HK-2 (cell line): ENCODE measurements around the gene EGFR.
A peak's percentile ranks its signal among the peaks of the same experiment; 100 is the strongest.

ENCODE experiments used
- DNase-seq: peaks from one replicate; pipeline ENCODE4 v3.0.0-alpha.2; 2018; ENCODE audit not compliant: unreplicated experiment

EGFR gene

DNA sequence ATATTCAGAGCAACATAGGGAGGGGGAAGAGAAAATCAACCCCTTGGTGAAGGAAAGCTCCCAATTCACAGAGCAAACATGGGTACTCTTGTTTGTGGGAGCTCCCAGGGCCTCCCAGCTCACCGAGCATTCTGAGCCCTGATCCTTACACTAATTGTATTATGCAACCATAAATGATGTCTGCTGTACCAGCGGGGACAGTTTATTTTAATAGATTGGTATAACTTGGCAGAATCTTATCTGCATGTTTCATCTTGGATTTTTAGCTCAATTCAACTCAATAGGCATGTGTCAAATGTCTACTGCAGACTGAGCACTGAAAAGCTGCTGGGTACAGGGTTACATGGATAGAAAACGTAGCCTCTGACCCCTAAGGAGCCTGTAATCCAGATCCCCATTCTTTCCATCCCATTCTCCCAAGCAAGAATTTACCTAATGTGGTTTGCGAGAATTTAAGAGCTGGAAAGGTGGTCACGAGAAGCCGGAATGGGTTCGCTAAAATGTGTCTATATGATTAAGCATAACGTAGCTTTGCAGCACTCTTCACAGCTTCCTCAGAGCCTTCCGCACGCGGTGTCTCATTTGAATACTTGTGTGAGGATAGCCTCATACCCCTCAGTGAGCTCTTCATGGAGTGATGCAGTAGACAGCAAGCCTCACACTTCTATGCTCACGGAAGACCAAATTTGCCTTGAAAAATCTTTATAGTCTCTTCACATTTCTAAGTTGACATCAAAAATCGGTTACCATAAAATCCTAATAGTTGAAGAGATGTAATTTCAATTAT, 18.3 kb downstream of the EGFR start:
- DNase-seq, result no peak

DNA sequence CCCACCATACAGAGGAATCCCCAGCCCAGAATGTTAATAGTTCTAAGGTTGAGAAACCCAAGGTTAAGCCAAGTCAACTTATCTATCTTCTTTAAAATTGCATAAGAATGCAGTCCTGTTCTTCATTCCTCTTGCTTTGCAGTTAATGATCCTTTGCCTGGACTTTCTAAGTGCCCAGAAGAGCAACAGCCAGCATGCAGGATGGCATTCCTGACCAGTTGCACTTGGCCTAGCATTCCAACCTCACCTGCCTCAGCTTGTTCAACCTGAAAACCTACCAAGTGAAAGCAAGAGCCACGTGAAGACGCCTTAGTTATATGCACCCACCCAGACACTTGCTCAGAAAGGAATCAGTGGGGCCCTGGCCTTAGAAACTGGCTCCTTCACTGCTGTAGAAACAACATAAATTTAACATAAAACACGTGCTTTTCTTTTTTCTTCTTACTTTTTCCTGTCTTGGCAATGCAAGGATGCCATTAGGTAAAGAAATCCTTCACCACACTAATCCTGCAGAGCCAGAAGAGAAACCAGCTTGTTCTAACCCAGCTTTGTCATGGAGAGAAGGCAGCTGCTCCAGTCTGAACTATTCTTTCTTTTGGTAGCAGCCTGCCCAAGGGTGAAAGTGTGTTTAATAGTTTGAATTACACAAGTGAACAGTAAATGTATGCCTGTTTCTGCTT, 25.0 kb downstream of the EGFR start:
- DNase-seq, result no peak

DNA sequence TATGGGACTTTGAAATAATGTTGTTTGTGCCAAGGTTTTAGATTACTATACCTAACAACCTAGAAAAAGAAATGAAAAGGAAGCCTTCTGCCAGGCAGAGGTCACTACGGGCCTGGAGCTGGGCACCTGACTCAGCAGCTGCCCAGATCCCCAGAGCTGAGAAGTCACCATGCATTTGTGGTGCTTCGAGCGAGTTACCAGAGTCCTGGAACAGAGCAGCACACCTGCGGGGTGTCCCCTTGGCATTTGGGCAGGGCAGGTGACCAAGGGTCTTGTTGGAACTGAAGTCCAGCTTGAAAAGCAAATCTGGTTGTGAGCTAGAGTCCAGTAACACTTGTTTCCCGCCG, 25.5 kb downstream of the EGFR start:
- no peak for DNase-seq

DNA sequence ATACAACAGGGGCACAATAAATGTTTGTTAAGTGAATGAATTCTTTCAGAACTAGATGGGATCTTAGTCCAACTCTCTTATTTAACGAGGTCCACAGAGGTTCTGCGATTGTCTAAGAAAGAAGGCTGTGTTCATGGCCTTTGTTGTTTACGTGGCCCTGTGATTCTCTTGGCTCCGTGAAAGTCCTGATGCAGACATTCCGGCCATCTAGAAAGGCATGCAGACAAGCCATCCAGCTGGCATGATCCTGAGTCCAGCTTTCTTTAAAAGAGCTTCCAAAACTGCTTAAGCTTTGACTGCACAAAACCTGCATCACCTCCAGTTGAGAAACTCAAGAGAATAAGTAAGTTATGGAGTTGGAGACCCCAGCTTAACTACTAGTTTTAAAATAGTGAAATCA, 26.0 kb downstream of the EGFR start:
- no peak for DNase-seq

DNA sequence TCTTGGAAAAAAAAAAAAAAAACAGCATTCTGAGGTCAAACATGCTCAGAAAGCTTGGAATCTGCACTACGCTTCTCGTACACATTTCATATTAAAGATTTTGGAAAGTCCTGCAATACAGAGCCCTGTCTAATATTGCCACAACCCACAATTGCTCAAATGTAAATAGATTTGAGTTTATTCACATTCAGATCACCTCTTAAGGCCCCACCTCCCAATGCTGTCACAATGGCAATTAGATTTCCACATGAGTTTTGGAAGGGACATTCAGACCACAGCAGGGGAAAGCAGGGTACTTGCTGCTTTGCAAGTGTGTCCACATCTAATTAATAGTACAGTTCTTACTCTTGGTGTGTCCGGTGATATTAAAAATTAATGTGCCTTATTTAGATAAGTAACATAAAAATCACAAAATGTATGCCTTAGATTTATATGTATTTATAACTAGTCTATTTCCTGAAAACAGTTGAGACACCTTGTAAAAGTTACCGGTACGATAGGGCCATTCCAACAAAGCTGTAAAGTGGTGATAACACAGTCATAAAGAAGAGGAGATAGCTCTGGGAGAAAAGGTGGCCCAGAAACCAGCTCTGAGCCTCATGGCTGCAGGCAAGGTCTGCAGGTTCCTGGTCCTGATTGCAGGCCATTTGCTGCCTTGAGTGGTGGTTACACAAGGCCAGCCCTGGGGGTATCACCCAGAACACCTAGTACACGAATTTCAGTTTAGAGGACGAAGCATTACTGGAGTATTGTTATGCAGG, 27.9 kb downstream of the EGFR start:
- no peak for DNase-seq

DNA sequence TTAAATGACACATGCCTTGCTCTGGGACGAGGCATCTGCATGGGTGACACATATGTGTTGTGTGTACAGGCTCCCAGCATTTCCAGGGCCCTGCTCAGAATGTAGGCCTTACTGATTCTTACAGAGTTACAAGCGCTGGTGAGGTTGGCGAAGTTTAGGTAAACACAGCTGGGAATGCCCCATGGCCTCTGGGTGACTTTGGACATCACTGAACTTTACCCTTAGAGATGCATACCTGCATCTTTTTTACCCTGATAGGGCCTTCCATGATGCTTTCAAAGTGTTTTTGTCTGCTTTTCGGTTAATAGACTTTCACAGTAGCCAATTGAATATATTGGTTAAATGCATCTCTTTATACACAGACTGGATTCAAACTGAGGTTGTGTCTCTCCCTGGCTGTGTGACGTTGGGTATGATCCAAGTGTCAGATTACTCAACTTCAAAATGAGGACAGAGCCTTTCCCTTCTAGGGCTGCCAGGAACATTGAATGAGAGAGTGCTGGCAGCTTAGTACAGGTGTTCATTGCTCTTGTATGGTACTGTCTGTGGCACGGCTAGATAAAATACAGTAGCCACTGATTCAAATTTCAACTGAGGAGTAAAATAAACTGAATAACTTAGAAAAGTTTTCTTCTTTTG, 29.5 kb downstream of the EGFR start:
- DNase-seq, result no peak

DNA sequence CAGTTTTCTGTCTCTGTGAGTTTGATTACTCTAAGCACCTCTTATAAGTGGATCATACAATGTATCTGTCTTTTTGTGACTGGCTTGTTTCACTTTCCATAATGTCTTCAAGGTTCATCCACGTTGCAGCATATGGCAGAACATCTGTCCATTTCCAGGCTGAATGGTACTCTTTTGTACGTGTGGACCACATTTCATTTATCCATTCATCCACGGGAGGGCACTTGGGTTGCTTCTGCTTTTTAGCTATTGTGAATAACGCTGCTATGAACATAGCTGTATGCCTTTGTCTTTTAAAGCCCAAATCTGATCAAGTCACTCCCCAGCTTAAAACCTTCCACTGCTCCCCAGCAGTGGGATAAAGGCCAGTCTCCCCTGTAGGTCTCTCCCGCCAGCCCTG, 31.5 kb downstream of the EGFR start:
- no peak for DNase-seq

DNA sequence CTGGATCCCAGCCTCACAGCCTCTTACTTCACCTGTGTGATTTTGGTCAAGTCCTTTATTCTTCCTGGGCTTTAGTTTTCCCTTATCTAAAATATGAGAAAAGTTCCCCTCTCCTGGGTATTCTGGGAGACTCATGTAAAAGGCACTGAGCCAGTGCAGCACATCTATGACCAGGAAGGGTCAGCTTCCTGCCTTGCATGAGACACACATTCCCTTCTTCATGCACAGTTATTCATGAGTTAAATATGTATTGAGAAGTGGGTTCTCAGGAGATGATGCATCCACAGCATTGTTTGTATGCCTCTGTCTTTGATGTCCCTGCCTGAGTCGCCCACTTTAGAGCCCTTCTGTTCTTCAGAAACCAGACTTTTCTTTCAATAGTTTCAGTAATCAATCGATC, 33.3 kb downstream of the EGFR start:
- DNase-seq, result no peak

DNA sequence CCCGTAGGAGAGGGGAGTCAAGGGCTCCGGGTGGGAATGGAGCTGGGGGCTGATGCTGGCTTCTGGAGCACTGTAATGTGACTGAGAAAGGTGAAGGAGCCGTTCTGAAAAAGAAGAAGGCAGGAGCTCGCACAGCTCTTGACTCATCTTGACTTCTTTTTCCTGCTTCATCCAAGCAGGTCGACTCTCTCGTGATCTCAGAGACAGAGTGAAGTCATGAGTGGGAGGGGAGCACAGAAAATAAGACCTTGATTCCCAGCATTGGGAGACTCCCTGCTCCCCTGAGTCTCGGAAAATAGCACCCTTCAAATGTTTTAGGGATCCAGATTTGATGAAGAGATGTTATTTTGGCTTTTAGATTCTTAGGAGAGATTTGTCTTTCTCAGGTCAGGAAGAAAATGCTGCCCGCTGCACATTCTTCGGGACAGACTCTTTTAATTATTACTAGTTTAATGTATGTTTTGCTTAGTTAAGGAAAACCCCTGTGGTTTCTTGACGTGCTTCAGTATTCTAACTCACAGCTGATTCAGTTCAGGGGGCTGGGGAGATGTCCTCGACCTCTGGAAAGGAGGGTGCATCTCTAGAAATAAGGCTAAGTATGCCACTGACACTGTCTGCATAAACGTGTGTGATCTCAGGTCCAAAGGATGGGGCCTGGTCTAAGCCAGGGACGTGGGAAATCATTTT, 34.1 kb downstream of the EGFR start:
- DNase-seq, result peak; percentile 38

DNA sequence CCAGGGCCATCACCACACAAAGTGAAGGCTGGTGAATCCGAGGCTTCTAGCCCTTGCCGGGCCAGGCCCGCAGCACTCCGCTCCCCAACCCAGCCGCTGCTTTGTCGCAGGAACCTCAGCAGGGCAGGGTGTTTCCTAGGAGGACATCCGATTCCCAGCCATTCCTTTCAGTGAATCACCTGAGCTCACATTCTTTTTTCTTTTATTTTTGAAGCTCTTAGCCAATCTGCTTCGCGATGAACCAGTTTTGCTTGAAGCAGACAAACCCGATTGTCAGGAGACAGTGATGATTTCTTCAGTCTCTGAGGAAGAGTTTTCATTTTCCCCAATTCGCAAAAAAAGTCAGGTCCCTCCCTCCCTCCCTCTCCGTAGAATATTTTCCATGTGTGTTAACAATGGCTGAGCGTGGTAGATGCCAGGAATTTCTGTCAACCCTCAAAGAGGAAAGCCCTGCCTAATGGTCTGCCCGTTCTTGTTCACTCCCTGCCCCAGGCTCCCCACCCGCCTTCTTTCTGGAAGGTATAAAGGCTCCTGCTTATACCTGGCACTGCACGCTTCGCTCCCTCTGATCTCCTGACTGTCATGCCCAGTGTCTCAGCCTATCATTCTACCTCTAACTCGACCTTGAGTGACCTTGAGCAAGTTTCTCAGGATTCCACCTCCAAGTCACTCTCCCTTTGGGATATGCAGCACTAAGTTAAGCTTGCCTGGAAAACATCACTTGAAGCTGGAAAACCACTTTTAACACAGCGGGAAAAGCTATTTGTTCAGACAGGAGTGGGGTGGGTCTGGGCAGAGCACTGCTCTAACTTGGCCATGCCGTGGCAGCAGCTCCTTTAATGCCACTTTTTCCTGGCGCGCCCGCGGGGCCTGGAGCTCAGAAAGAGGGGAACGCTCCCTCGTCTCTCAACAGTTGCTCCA, 35.1 kb downstream of the EGFR start:
- DNase-seq, result no peak

DNA sequence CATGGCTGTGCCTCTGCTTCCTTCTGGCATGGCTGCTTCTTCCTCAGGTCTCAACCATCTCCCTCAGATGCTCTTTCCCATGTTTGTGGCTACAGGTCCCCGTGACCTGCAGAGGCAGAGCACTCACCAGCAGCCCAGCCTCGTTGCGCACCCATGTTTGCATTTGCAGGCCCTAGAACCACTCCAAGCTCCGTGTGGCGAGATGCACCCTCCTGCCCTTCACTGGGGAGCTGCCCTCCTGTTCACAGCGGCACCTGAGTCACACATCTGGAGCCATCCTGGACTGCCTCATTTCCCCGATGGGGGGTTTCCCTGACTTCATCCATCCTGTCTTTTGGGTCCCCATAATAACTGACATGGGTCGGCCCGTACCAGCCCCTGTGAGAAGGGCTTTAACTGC, 35.9 kb downstream of the EGFR start:
- DNase-seq, result no peak

DNA sequence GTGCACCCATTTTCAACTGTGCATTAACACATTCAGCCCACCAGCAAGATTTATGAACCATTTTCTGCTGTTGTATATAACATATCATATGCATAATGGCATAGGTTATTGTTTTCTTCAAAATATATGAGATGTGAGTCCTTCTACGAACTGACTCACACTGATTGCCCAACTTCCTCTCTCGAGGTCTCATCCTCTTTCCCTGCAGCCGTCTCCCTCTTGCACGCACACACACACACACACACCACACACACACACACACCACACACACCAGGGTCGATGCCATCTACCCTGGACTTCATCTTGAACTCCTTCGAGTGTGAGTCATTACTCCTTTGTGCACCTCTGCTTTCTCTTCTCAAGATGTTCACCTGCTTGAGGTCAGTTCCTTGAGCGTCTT, 36.7 kb downstream of the EGFR start:
- no peak for DNase-seq

DNA sequence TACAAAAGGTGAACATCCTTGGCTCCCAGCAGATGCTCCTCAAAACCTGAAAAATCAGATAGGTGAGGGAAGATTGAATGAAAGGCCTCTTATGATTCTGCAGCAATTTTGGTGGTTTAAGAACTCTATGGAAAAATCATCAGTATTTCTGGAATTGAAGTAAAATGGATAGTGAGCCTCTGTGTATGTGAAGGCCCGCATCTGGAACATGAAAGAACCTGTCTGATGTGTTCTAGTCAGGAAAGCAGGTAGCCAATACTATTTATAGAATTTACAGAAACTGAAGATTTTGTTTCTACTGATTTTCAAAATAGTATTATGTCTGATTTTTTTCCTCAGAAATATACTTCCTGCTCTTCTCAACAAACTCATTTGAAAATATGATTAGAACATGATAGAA, 37.3 kb downstream of the EGFR start:
- DNase-seq, result no peak

DNA sequence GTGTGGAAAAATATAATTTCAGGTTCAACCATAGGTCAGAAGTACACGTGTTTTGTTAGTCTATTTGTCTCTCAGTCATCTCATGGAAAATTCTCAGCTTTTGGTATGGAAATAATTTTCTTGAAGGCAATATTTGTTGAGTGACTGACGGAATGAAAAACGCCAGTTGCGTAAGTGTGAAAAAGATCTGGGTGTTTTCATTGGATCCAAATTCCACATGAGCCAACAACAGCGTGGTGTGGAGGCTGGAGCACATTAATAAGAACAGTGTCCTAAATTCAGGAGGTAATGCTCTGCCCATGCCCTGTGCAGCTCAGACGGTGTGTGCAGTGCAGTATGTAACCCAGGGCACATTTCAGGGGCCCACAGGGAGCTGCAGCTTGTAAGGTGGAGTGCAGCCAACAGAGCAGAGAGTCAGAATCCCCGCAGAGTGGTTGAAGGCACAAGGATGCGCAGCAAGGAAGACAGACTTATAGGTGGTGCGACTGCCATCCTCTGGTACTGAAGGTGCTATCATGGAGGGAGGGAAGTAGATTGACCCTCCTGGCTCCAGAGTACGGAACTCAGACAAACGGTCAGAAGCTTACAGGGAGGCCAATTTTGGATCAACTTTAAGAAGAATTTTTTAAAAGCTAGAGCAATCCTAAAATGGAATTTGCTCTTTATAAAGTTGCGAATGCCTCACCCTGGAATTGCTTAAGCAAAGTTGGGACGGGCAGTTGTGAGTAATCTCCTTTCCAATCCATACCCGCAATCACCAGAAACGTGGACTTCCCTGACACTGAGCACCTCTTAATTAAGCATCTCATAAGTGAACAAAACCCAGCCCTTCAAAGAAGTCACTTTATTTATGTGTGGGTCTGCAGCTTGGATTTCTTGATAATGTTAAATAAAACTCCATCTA, 38.0 kb downstream of the EGFR start:
- DNase-seq, result no peak

DNA sequence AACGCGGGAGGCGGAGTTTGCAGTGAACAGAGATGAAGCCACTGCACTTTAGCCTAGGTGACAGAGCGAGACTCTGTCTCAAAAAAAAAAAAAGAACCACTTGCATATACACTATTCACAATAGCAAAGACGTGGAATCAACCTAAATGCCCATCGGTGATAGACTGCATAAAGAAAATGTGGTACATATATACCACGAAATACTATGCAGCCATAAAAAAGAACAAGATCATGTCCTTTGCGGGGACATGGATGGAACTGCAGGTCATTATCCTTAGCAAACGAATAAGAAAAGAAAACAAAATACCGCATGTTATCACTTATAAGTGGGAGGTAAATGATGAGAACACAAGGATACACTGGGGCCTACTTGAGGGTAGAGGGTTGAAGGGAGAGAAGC, 39.5 kb downstream of the EGFR start:
- DNase-seq, result no peak

DNA sequence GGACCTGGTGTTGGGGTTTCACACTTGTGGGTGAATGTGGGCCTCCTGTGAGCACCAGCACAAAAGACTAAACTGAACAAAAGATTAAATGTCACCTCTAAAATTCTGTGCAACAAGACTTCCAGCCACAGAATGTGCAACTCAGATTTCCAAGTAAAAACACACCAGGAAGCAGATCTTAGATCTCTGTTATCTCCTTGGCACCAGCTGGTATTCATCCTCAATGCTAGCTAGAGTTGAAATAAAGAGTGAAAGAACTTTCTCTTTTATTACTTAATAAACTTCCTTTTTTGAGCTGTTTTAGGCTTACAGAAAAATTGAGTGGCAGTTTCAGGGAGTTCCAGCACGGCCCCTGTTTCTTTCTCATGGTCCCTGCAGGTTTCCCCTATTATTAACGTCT, 40.2 kb downstream of the EGFR start:
- DNase-seq, result no peak

DNA sequence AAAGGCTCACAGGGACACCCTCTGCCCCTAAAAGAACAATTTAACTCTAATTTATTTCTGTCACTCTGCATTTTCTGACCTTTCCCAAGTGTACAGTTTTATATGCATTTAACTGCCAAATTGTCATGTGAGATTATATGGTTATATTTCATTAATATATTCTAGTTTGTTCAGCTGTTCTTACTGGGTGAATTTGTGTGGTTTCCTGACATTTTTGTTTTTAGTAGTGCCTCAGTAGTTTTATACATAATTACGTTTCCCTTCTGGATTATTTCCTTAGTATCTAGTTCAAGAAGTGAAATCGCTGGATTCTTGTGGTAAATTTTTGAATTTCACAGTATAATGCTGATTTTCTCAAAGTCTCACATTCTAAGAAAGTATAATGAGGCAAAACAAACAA, 41.3 kb downstream of the EGFR start:
- DNase-seq, result no peak

DNA sequence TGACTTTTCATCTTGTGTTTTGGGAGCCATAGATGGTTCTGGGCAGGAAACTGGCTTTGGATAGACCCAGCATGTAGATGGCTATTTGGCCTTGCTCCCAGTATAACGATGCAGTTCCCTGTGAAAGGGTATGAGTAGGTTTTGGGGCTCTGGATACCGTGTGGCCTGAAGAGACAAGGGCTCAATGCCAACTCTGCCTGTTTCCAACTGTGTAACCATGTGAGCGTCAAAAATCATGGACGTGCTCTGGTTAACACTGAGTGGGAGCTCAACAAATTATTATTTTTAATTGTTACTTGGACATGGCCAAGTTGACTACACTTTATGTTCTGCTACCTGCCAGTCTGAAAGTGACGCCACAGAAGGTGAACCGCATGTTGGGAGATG, 41.8 kb downstream of the EGFR start:
- DNase-seq, result no peak

DNA sequence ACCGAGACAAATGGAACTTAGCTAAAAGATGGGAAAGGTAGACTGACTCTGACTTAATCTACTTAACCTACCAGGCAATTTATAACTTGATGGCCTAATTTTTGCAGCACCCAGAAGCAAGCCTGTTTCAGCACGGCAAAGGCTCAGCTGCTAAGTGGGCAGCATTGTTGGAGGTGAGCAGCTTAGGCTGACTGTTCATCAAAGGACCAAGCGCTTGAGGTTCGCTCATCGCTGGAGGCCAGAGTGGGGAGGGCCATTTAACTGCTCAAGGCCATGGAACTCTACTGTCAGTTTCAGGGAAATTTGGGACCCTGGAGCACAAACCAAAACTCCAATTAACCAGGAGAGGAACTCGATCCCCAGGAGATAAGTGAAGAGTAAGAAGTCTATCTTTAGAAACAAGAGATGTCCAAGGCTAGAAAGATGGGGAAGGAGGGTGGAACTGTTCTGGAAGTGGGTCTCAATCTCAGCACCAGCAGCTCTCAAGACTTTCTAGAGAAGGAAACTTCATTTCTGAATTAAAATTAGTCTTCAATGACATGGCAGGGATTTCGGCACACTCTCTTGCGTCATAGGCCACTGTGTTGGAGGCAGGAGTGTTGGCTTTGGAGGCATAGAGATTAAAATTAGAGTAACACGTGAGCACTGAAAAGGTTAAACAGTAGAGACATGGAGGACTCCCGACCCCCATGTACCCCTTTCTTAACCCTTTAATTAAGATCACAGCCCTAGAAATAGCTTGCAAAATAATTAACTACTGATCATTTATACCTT, 43.1 kb downstream of the EGFR start:
- DNase-seq, result no peak
